OCI-LY1 (cell line): ENCODE results near the gene MIEN1.

ENCODE experiments used
- CTCF ChIP-seq: fragments of 200-600 bp; sonication (generic), shearing (Covaris generic); IDR thresholded peaks from 2 replicates; pipeline ENCODE4 v1.5.1; 2017; ENCODE audit warnings: mild to moderate bottlenecking, antibody characterized with exemption, low read length, moderate library complexity, mixed read lengths
- EZH2 ChIP-seq: fragments of 200-600 bp; sonication (generic), shearing (Covaris generic); IDR thresholded peaks from 2 replicates; pipeline ENCODE4 v1.8.0; 2017; ENCODE audit warnings: borderline replicate concordance, mixed run types, mild to moderate bottlenecking, antibody characterized with exemption, low read length, moderate library complexity, mixed read lengths

DNA sequence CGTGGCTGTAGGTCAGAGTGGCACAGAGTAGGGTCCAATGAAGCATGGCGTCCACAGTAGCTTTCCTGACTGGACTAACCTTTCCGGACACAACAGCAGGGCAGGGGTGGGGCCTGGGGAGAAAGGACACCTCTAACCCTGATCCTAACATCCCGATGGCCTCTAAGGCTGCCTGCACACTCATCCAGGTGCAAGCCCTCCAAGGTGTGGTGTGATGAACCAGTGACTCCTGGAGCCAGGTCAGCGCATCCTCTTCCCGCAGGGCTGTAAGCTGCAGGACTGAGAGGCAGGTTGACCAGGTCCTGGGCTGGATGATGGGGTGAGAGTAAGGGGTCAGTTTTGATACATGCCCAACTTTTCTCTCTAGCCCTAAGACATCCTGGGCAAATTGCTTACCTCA lies 33.6 kb downstream of the MIEN1 start:
- TF ChIP-seq CTCF, result no peak
- TF ChIP-seq EZH2, result no peak
